Psoas muscle (tissue), 8 donors: ENCODE measurements around the gene CPNE2. TPM values are rescaled to one million over a fixed set of nuclear protein-coding genes. Genes with fewer than 3 reads are reported as not detected.
A peak's percentile ranks its signal among the peaks of the same experiment; 100 is the strongest.

ENCODE experiments used
- ATAC-seq, 4 donors: fragments of 200-7000 bp; cut with Tn5 transposase; one replicate each; pipeline ENCODE4 v1.9.1; 2020; ENCODE audit warnings: moderate library complexity in 3 of 4, mild to moderate bottlenecking in 2 of 4
- DNase-seq, 2 donors: peaks; one replicate each; pipeline ENCODE4 v3.0.0-alpha.2; 2020
- H3K27ac ChIP-seq: fragments of 200-600 bp; one replicate; pipeline ENCODE4 v1.8.0; 2022
- H3K27me3 ChIP-seq, 3 donors: fragments of 200-600 bp in 1 of 3; one replicate each; pipeline versions ENCODE4 v1.6.1 to v1.8.0; 2013 to 2022; ENCODE audit warnings: low read length in 2 of 3, mild to moderate bottlenecking in 2 of 3, moderate library complexity in 1 of 3; ENCODE audit not compliant: insufficient read depth in 3 of 3
- H3K36me3 ChIP-seq, 2 donors: fragments of 200-600 bp in 1 of 2; one replicate each; pipeline versions ENCODE4 v1.6.1 to v1.8.0; 2013 to 2022; ENCODE audit warnings: low read depth in 1 of 2, mild to moderate bottlenecking in 1 of 2, moderate library complexity in 1 of 2; ENCODE audit not compliant: insufficient read depth in 1 of 2
- H3K4me1 ChIP-seq: fragments of 200-600 bp; one replicate; pipeline ENCODE4 v1.8.0; 2022
- H3K4me3 ChIP-seq: fragments of 200-600 bp; one replicate; pipeline ENCODE4 v1.8.0; 2022; ENCODE audit warnings: mild to moderate bottlenecking
- H3K9me3 ChIP-seq: fragments of 200-600 bp; one replicate; pipeline ENCODE4 v1.8.0; 2022
- CTCF ChIP-seq: fragments of 200-600 bp; IDR thresholded peaks from one replicate; pipeline ENCODE4 v1.8.0; 2022; ENCODE audit warnings: antibody characterized with exemption
- WGBS, 3 donors: extraction: QIAGEN DNeasy Blood & Tissue Kit; methylation state at CpG; one replicate each; pipeline versions ENCODE4 v1.1.6 to v1.1.7; 2013; 5-methylcytosine and 5-hydroxymethylcytosine counted together
- intact Hi-C, 2 donors: fragments of 100-400 bp; cut with DNase I; formaldehyde crosslinking; loops; one replicate each; pipeline versions ENCODE4 v1.11.0 to v1.14.2; 2022
- long read RNA-seq, 2 donors: library from polyadenylated mRNA; unstranded; transcript quantifications; one replicate each; pipeline ENCODE4 v2.0.0, GENCODE V29; 2021
- polyA plus RNA-seq, 3 donors: library from polyadenylated mRNA; stranded (reverse); fragments of 200-250 nt; gene quantifications; one replicate each; pipeline ENCODE4 v1.2.3, GENCODE V29; 2013
- total RNA-seq, 4 donors: library from RNA; stranded (reverse); fragmentation: NEBNext Ultra II Directional in 2 of 4; extraction: Animal tissue kit (Norgen Biotek cat#: 25700) in 2 of 4; gene quantifications; one replicate each; pipeline versions ENCODE4 v1.2.1 to v1.2.4, GENCODE V29; 2021 to 2023
- donor health status: healthy with polysubstance abuse.
- donor health status: DM: no; HTN: no; CAD: no; lungs with moderate emphysema.
- donor health status: Bipolar disorder and iron deficiency.
- donor health status: healthy.
- donor health status: DM: yes; HTN: yes; CAD: no.
- donor health status: DM: no; HTN: no; CAD: no.
- donor health status: DM: no; HTN: no; CAD: no.
- donor health status: DM: yes; HTN: yes; CAD: no.

The CPNE2 gene
- total RNA-seq (10 to 100 TPM in 2 of 4 donors, 1 to 10 TPM in 2; 8.1 to 12.4 (median 10.5) TPM), polyA plus RNA-seq (10 to 100 TPM; 15.1 to 16.9 (median 16.2) TPM)
- long read RNA-seq, donor 1, transcript CPNE2-201 (16 exons, 2,645 nt), result major isoform, 16 of 20 reads
- long read RNA-seq, donor 1, partial matches to known transcripts, result 1 of 20 reads
- long read RNA-seq, donor 1, other reads (novel, unspliced or antisense), result 2 of 20 reads
- long read RNA-seq, donor 2, transcript CPNE2-201 (16 exons, 2,645 nt), result major isoform, 30 of 48 reads
- long read RNA-seq, donor 2, partial matches to known transcripts, result 5 of 48 reads
- long read RNA-seq, donor 2, other reads (novel, unspliced or antisense), result 10 of 48 reads

- DNase-seq, result peak; percentile 66 to 80
- WGBS, 3 donors, result 1% methylated on average over 50 to 100 of the region's 100 CpGs
- H3K36me3 ChIP-seq, result no peaks in the 10 kb centered on the region
- peak within 1 kb of the TSS; percentile 75 for H3K27ac ChIP-seq
- peaks cover 5% of the 10 kb centered on the region for H3K4me1 ChIP-seq
- intact Hi-C loops, result loop anchor here in 1 of 2 donors (10.0 kb wide), 1 partner anchor 53 kb away; no protein-coding TSS in a partner anchor
- ATAC-seq, result peak; percentile 71 to 91 (median 84)
- TF ChIP-seq CTCF, result no peak
- H3K27me3 ChIP-seq, result no peaks in the 10 kb centered on the region
- peak within 1 kb of the TSS; percentile 81 for H3K4me3 ChIP-seq
- no peaks in the 10 kb centered on the region for H3K9me3 ChIP-seq
These were observed at the start of gene CPNE2 for GRCh38 chr16:57091975-57092785. TSS of gene CPNE2 (plus strand) at chr16:57092583. CDS start at chr16:57110743, 18,160 bp downstream.

- no peak overlapping the region for H3K4me3 ChIP-seq
- H3K27ac ChIP-seq, result no peak overlapping the region
- H3K4me1 ChIP-seq, result no peaks in the 10 kb centered on the region
- DNase-seq, result no peak
- no peaks in the 10 kb centered on the region for H3K27me3 ChIP-seq
- no peaks in the 10 kb centered on the region for H3K9me3 ChIP-seq
- intact Hi-C loops, result loop anchor here in 1 of 2 donors (5.0 kb wide), 1 partner anchor 56 kb away; the partner anchor contains the start of gene NLRC5
- no peak for ATAC-seq
- no peaks in the 10 kb centered on the region for H3K36me3 ChIP-seq
- TF ChIP-seq CTCF, result no peak
- 88 to 91% (median 91%) methylated on average over 9 of the region's 9 CpGs for WGBS, 3 donors
These were observed 49.1 kb upstream of the CPNE2 start for GRCh38 chr16:57043248-57043647.

- Histone ChIP-seq H3K4me1 (no peaks in the 10 kb centered on the region), H3K4me3 (peak overlapping the region; percentile 38), H3K27ac (no peak overlapping the region), H3K27me3 (no peaks in the 10 kb centered on the region), H3K36me3 (no peaks in the 10 kb centered on the region), H3K9me3 (no peaks in the 10 kb centered on the region)
- no peak for DNase-seq
- WGBS, 3 donors, result 74 to 76% (median 76%) methylated on average over 12 of the region's 12 CpGs
- ATAC-seq, result peak in 1 of 4 donors; percentile 5
- no peak for TF ChIP-seq CTCF
- intact Hi-C loops, result loop anchor here (2.0 to 5.0 kb wide), 3 partner anchors 58 to 178 kb away; partner anchors contain the start of genes NLRC5 (in 1 of the 2) and SLC12A3 (in 1 of the 2)
These were observed 47.3 kb upstream of the CPNE2 start for GRCh38 chr16:57044931-57045693.

GRCh38 chr16:57045694-57046381 is 46.5 kb upstream of the CPNE2 start:
- peak; percentile 59 for TF ChIP-seq CTCF
- no peaks in the 10 kb centered on the region for H3K36me3 ChIP-seq
- no peaks in the 10 kb centered on the region for H3K9me3 ChIP-seq
- intact Hi-C loops, result loop anchor here (2.0 to 5.0 kb wide), 4 partner anchors 29 to 179 kb away; partner anchors contain the start of gene SLC12A3 (in 1 of the 2)
- peak; percentile 80 to 92 (median 82) for ATAC-seq
- H3K27ac ChIP-seq, result no peak overlapping the region
- no peaks in the 10 kb centered on the region for H3K4me1 ChIP-seq
- WGBS, 3 donors, result 15 to 24% (median 22%) methylated on average over 13 of the region's 13 CpGs
- H3K27me3 ChIP-seq, result no peaks in the 10 kb centered on the region
- H3K4me3 ChIP-seq, result peak overlapping the region; percentile 38
- peak; percentile 75 to 82 for DNase-seq
